Endometrium (tissue), 2 donors: ENCODE data around the gene POLR3A.

ENCODE experiments used
- FAIRE-seq: peaks from 2 replicates; lab custom pipeline; 2012; peaks lifted over from hg19 to GRCh38; lab: Jason Lieb, UNC
- donor health status: control.
- donor health status: control.

The POLR3A gene

GRCh38 chr10:77943121-77943901, 86.0 kb downstream of the POLR3A start:
- FAIRE-seq: no peak

DNA sequence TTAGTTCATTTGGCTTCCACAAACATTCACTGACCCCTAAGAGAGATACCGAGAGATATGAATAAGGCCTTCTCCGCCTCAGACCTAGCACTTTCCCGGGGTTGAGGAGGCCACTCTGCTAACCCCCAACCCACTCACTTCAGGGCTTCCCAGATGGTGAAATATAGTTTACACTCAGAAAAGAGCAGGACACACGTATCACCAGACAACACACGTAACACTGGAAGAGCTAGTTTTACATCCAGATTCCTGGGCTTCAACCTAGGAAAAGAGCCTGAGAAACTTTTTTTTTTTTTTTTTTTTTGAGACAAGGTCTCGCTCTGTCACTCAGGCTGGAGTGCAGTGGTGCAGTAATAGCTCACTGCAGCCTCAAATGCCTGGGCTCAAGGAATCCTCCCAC, 87.5 kb downstream of the POLR3A start:
- no peak for FAIRE-seq

- no peak for FAIRE-seq
Observed at GRCh38 chr10:77940627-77941026, 88.7 kb downstream of the POLR3A start.

GRCh38 chr10:77940225-77940624, 89.1 kb downstream of the POLR3A start:
- FAIRE-seq: no peak

DNA sequence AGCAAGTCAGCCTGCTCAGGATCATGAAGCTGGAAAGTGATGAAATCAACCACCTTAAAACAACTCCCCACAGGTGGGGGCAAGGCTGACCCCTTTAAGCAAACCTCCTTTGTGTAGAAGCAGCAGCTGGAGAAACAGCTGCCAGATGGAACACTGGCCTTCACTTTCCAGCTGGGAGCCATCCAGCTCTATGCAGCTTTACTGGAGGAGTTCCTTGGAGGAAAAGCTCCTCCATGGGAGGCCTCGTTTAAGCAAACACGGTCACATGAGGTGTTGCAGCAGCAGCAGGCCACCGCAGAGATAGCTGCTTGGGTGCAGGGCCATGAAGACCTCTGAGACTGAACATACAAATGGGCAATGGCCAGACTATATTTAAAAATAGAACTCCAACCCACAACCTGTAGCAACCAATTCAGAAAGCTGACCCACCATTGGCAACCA, 89.7 kb downstream of the POLR3A start:
- FAIRE-seq: no peak

GRCh38 chr10:77936697-77937567, 92.4 kb downstream of the POLR3A start:
- no peak for FAIRE-seq

DNA sequence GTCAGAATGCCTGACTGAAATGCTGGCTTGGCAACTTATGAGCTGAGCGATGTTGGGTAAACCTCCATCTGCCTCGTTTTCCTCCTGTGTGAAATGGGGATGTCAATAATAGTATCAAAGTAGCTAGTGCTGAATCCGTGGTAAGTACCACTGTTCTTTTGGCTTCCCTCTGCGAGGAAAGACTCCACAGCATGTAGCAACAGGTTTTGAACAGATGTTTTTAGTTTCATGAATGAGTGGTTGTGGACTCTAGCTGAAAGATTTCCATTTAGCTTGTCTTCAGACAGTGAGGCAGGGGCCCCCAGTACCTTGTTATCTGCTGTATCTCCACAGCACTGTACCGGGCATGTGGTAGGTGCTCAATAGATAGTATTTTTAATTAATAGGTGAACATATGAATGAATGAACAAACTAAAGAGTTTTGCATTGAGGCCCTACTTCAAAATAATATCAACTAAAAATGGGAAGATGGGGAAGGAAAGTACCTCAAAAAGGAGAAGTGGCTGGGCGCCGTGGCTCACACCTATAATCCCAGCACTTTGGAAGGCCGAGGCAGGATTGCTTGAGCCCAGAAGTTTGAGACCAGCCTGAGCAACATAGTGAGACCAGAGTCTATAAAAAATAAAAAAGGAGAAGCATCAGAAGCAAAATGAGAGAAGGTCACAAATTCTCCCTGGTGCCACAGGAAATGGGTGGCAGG, 97.1 kb downstream of the POLR3A start:
- FAIRE-seq: no peak

DNA sequence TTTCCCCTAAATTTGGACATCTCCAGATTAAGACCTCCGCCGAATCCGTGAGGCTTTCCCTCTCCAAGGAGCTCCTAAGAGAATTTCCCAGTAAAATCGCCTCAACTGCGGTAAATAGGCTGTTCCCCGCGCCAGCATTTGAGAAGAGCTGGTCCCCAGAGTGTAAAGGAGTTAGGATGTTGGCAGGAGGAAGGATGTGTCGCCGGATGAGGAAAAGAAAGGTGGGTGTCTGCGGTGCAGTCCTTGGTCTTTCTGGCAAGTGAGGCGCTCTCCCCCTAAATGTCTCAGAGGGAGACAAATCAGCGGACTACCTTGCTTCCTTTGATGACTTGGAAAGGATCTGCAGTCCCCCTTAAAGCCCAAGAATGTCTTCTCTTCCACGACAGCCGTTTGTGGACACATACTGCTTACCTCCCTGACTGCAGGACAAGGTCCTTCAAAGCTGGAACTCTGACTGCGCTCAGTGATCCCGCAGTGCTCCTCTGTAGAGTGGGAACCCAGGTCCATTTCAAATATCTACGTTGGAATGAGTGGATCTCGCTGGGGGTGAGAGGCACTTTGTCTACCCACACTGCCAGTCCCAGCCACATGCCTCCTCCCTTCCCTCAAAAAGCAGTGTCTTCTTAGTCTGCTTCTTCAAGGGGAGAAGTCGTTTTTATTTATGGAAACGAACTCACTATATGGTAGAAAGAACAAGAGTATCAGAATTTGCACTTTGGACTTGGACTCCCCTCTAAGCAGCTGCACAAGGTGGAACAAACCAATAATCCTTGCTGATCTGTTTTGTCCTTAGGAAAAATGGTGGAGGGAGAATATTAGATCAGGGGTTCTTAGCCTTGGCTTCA, 101.7 kb downstream of the POLR3A start:
- FAIRE-seq: no peak

- FAIRE-seq: no peak
Observed at GRCh38 chr10:77926566-77927401, 102.5 kb downstream of the POLR3A start, which contains the start of gene DLG5. Gene DLG5 (minus strand): TSS chr10:77926755. CDS start chr10:77926520, 235 bp downstream.

- no peak for FAIRE-seq
Observed at GRCh38 chr10:77925795-77926565, 103.3 kb downstream of the POLR3A start.

- FAIRE-seq: no peak
Observed at GRCh38 chr10:77925410-77925794, 103.9 kb downstream of the POLR3A start.

DNA sequence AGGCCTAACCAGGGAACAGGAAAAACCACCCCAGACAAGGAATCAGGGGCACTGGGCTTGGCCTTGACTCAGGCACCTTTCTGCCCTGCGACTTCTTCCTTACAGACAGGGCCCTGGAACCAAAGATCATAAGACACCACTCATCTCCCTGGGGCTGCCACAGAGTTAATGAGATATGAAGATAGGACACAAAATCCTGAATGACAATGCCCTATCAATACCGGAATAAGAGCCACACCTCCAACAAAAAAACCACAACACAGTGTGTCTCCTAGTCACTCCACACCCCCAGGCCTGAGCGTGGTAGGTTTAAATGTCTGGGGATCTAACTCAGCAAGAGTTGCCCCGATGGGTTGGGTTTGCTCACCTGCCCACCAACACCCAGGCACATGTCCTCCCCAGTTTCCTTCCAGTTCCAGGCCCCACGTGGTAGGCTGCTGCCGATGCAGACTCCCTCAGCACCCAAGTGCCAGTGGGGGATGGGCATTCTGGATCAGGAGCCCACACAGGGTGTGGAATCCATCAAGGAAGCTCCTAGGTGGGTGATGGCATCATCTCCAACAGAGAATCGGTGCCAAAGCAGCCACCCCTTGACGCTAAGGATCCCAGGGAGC, 106.6 kb downstream of the POLR3A start:
- FAIRE-seq: no peak

DNA sequence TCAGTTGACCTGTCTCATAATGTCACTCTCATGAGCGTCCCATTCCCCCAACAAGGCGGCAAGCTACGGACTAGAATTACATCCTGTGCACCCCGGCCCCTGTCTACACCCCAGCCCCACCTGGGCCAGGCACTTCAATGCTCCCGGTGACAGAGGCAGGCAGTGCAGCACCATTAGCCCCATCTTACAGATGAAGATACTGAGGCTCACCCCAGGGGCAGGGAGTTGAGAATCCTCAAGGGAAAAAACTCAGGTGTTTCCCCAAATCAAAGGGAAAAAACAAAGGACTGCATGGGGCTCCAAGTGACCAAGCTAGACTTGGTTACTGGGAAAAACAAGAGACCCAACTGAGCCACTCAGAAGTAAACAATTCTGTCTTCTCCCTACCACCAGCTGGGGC, 107.3 kb downstream of the POLR3A start:
- no peak for FAIRE-seq

DNA sequence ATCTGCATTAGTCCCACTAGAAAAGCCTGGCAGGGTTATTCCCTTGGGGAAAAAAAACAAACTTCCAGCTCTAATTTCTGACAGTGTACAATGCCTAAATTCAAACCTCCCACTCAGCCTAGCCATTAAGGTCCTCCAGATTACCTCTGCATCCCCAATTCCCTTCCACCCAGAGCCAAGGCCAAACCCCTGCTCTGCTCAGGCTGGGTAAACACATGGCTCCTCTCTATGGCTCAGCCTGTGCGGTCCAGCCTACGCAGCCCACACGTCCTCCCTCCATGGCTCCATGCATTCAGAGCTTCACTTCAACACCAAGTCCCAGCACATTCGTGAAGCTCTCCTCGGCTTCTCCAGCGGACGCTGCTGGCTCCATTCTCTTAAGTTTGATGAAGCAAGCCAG, 107.9 kb downstream of the POLR3A start:
- FAIRE-seq: no peak

- FAIRE-seq: no peak
Observed at GRCh38 chr10:77920495-77920894, 108.8 kb downstream of the POLR3A start.

DNA sequence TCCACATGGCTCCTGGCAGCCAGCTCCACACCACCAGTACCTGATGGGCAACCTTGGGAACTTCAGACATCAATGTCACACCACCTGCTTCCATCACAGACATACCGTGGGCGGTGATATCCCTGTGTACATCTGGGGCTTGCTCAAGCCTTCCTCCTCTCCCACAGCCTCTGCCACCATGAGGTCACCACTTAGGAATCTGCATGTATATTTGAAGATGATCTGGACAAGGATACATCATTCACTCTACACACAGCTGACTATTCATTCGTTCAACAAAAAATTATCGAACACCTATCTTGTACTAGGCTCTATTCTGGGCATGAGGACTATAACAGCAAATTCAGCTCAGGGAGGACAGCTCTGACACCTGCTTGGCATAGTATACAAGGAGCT, 109.6 kb downstream of the POLR3A start:
- no peak for FAIRE-seq
